Measurements from ENCODE around the gene LSM14A. TPM values are rescaled to one million over a fixed set of nuclear protein-coding genes. Genes with fewer than 3 reads are reported as not detected.
A peak's percentile ranks its signal among the peaks of the same experiment; 100 is the strongest.

LSM14A gene
- total and polyA plus RNA-seq, 9 of the 15 experiments (the other 6 are each of a cell fraction or from before 2014, with no cell fraction given) = 19.5 to 150 (median 95.1) TPM

DNA sequence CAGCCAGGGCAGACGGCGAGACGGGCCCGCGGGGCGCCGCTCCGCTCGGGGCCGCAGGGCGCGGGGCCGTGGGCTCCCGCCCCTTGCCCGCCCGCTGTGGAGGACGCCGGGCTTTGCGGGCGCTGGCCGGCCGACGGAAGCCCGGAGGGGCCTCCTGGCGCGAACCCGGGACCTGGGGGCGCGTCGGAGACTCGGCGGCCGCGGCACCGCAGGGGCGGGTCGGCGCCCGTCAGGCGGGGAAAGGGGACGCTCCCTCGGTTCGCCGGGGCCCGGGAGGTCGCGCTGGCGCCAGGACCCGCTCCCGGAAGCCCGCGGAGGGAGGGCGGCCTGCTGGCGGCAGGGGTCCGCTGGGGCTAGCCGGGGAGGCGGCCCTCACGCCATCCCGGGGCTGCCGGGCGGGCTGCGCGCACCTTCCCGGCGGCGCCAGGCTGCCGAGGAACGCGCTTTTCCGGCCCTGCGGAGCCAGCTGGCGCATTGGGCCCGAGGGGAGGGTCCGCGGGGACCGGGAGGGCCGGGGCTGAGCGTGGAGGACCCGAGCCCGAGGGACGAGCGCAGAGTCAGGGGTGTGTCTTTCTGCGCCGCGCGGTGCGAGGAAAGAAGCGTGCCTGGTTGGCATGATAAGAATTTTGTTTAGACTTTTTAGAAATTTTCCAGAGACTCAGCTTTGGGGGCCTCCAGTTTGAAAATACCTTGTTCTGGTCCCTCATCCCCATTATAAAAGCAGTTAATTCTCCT, 82.6 kb downstream of the LSM14A start (continued):
- TF ChIP-seq PHF8 (IDR thresholded peaks at IDR 0.05; ENCODE audit: borderline replicate concordance, low read length) (peak; percentile 62; the same call in 1 of the 2 replicates), MXI1 (IDR thresholded peaks at IDR 0.05; ENCODE audit: low read depth, low read length) (0 out of 2 replicates have a peak, but pooled peaks have one; percentile 39), VEZF1 (CRISPR knock-in tag; IDR thresholded peaks at IDR 0.05) (peak; percentile 80), FOXO4 (CRISPR knock-in tag; IDR thresholded peaks at IDR 0.05) (no peak), SNRNP70 (optimal IDR thresholded peaks at IDR 0.05; ENCODE audit: low read depth, low read length) (no peak), CHD4 (IDR thresholded peaks at IDR 0.05; ENCODE audit: insufficient read depth, insufficient replicate concordance, low read depth, low read length, poor library complexity, severe bottlenecking) (no peak), ZNF699 (CRISPR knock-in tag; IDR thresholded peaks at IDR 0.05; ENCODE audit: insufficient replicate concordance) (no peak), HNRNPUL1 (IDR thresholded peaks at IDR 0.05; ENCODE audit: low read length) (no peak), SIX5 (IDR thresholded peaks at IDR 0.05; ENCODE audit: borderline replicate concordance in 1 of 2, insufficient read depth in 1 of 2, low read depth in 1 of 2, low read length in 2 of 2) (no peak), ZNF280B (CRISPR knock-in tag; IDR thresholded peaks at IDR 0.05) (no peak), RBM17 (IDR thresholded peaks at IDR 0.05; ENCODE audit: borderline replicate concordance, low read depth, low read length) (no peak), RBBP5 (IDR thresholded peaks at IDR 0.05; ENCODE audit: borderline replicate concordance, insufficient read depth, low read length, poor library complexity, severe bottlenecking) (peak; percentile 93), STAT5B (CRISPR knock-in tag; IDR thresholded peaks at IDR 0.05) (no peak), TFAM (CRISPR knock-in tag; conservative IDR thresholded peaks at IDR 0.05) (no peak), RBFOX2 (IDR thresholded peaks at IDR 0.05; ENCODE audit: low read depth, low read length) (peak; percentile 72)
- TF ChIP-seq, protein P1, sequence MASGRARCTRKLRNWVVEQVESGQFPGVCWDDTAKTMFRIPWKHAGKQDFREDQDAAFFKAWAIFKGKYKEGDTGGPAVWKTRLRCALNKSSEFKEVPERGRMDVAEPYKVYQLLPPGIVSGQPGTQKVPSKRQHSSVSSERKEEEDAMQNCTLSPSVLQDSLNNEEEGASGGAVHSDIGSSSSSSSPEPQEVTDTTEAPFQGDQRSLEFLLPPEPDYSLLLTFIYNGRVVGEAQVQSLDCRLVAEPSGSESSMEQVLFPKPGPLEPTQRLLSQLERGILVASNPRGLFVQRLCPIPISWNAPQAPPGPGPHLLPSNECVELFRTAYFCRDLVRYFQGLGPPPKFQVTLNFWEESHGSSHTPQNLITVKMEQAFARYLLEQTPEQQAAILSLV (tag; IDR thresholded peaks at IDR 0.05) = no peak

Data from K562 (cell line).